B cell (primary cell): ENCODE measurements around the gene ABR. TPM values are rescaled to one million over a fixed set of nuclear protein-coding genes. Genes with fewer than 3 reads are reported as not detected.

Experiments
- ATAC-seq: fragments of 200-7000 bp; cut with Tn5 transposase; one replicate; pipeline ENCODE4 v1.10.0; 2021; ENCODE audit warnings: low read depth, mild to moderate bottlenecking, moderate number of reproducible peaks, moderate library complexity
- CTCF ChIA-PET: fragments of 350-600 bp; sonication (Branson Sonifier 250); formaldehyde crosslinking; loops from one replicate; lab custom pipeline; 2021; ENCODE audit warnings: antibody characterized with exemption, inconsistent platforms; lab: Charles Lee
- POLR2A ChIA-PET: fragments of 350-600 bp; sonication (Branson Sonifier 250); formaldehyde crosslinking; loops from one replicate; lab custom pipeline; 2021; ENCODE audit warnings: antibody characterized with exemption; lab: Charles Lee
- DNase-seq: peaks from one replicate; pipeline ENCODE4 v3.0.0; 2013
- H2AFZ ChIP-seq: 2 replicates; pipeline ENCODE4 v1.6.1; 2012; ENCODE audit warnings: mild to moderate bottlenecking, low read depth, low read length; ENCODE audit not compliant: insufficient read depth, poor library complexity, severe bottlenecking
- H3K27ac ChIP-seq, 2 donors: 1 replicate in 1 of 2; 2 replicates in 1 of 2; pipeline ENCODE4 v1.5.1; 2012 to 2013; ENCODE audit warnings: low read length in 2 of 2, mild to moderate bottlenecking in 2 of 2, moderate library complexity in 1 of 2
- H3K27me3 ChIP-seq, 4 experiments: fragments of 200-600 bp in 1 of 4; sonication (generic) in 1 of 4; replicated peaks in 1 of 4; 1 replicate in 2 of 4; 2 replicates in 2 of 4; pipeline versions ENCODE4 v1.6.1 to v1.7.0; 2013 to 2016; ENCODE audit warnings: low read length in 3 of 4, mild to moderate bottlenecking in 2 of 4, mixed read lengths in 1 of 4, moderate library complexity in 1 of 4; ENCODE audit not compliant: insufficient read depth in 4 of 4, control insufficient read depth in 3 of 4; ENCODE audit errors: control extremely low read depth in 1 of 4
- H3K36me3 ChIP-seq, 2 experiments: replicated peaks in 1 of 2; 1 replicate in 1 of 2; 2 replicates in 1 of 2; pipeline versions ENCODE4 v1.6.1 to v1.7.1; 2013; ENCODE audit warnings: low read length in 1 of 2; ENCODE audit not compliant: insufficient read depth in 2 of 2, control insufficient read depth in 1 of 2; ENCODE audit errors: control extremely low read depth in 1 of 2, extremely low read depth in 1 of 2
- H3K4me1 ChIP-seq, 2 donors: fragments of 200-600 bp in 1 of 2; sonication (generic) in 1 of 2; 1 replicate in 1 of 2; 2 replicates in 1 of 2; pipeline versions ENCODE4 v1.5.1 to v1.6.1; 2013 to 2017; ENCODE audit warnings: low read length in 2 of 2; ENCODE audit not compliant: control insufficient read depth in 2 of 2, insufficient read depth in 2 of 2
- H3K4me2 ChIP-seq: replicated peaks from 2 replicates; pipeline ENCODE3; 2012; ENCODE audit warnings: mild to moderate bottlenecking, low read depth, low read length; ENCODE audit not compliant: poor library complexity, severe bottlenecking
- H3K4me3 ChIP-seq, 5 experiments: fragments of 200-600 bp in 1 of 5; sonication (generic) in 1 of 5; 1 replicate in 3 of 5; 2 replicates in 2 of 5; pipeline versions ENCODE4 v1.5.1 to v1.7.0; 2011 to 2016; ENCODE audit warnings: low read length in 4 of 5, mild to moderate bottlenecking in 4 of 5, low read depth in 2 of 5, control low read depth in 1 of 5, moderate library complexity in 1 of 5; ENCODE audit not compliant: insufficient read depth in 1 of 5; ENCODE audit errors: control extremely low read depth in 1 of 5, extremely low read depth in 1 of 5
- H3K79me2 ChIP-seq: fragments of 200-600 bp; sonication (generic); one replicate; pipeline ENCODE4 v1.6.0; 2016; ENCODE audit warnings: low read length; ENCODE audit not compliant: control insufficient read depth, insufficient read depth
- H3K9ac ChIP-seq: fragments of 200-600 bp; sonication (generic); 2 replicates; pipeline ENCODE4 v1.6.1; 2017; ENCODE audit warnings: mild to moderate bottlenecking, low read length, moderate library complexity
- H3K9me3 ChIP-seq, 3 donors: one replicate each; pipeline versions ENCODE4 v1.6.1 to v1.7.1; 2013; ENCODE audit warnings: low read length in 2 of 3; ENCODE audit not compliant: control insufficient read depth in 2 of 3, insufficient read depth in 1 of 3; ENCODE audit errors: control extremely low read depth in 1 of 3
- H4K20me1 ChIP-seq: 2 replicates; pipeline ENCODE4 v1.6.0; 2012; ENCODE audit warnings: mild to moderate bottlenecking, low read length; ENCODE audit not compliant: insufficient read depth, control insufficient read depth, poor library complexity, severe bottlenecking
- H3K27ac Mint-ChIP-seq: one replicate; pipeline ENCODE4 v1.8.0; 2021; ENCODE audit warnings: mixed read lengths
- H3K27me3 Mint-ChIP-seq: one replicate; pipeline ENCODE4 v1.8.0; 2021; ENCODE audit warnings: mixed read lengths
- H3K4me1 Mint-ChIP-seq: one replicate; pipeline ENCODE4 v1.8.0; 2021; ENCODE audit warnings: mixed read lengths
- H3K4me3 Mint-ChIP-seq: one replicate; pipeline ENCODE4 v1.8.0; 2021; ENCODE audit warnings: mixed read lengths
- H3K9me3 Mint-ChIP-seq: one replicate; pipeline ENCODE4 v1.8.0; 2022; ENCODE audit warnings: mixed read lengths; ENCODE audit not compliant: insufficient read depth
- CTCF ChIP-seq: fragments of 200-600 bp; IDR thresholded peaks from one replicate; pipeline ENCODE4 v1.8.0; 2022; ENCODE audit warnings: antibody characterized with exemption, mild to moderate bottlenecking
- EZH2 ChIP-seq: IDR thresholded peaks from 2 replicates; pipeline ENCODE4 v1.6.1; 2012; ENCODE audit warnings: borderline replicate concordance, low read depth, mild to moderate bottlenecking, moderate library complexity, low read length; ENCODE audit not compliant: insufficient read depth, poor library complexity, severe bottlenecking
- WGBS: methylation state at CpG from one replicate; pipeline ENCODE4 v1.1.5; 2013; ENCODE audit warnings: missing lambda C conversion rate; ENCODE audit not compliant: insufficient coverage; 5-methylcytosine and 5-hydroxymethylcytosine counted together
- intact Hi-C: fragments of 100-400 bp; cut with micrococcal nuclease; formaldehyde crosslinking; loops from one replicate; pipeline ENCODE4 v1.10.0; 2022
- polyA plus RNA-seq: library from polyadenylated mRNA; depleted of rRNA; stranded (reverse); fragments of >200 nt; gene quantifications from 2 replicates; pipeline ENCODE4 v1.2.3, GENCODE V29; 2012
- total RNA-seq, 2 donors: library from RNA; stranded (reverse); fragments of 120-200 nt in 1 of 2; gene quantifications; 1 replicate in 1 of 2; 2 replicates in 1 of 2; pipeline versions ENCODE4 v1.2.3 to v1.2.4, GENCODE V29; 2013 to 2022

ABR gene
- total and polyA plus RNA-seq, 2 donors (not counting 1 experiment from before 2014, with no cell fraction given): 79.8 to 262 TPM

- ATAC-seq: no peak
- DNase-seq: no peak
- Mint-ChIP-seq H3K4me1 (peaks cover 5% of the 10 kb centered on the region), H3K4me3 (no peak overlapping the region), H3K9me3 (no peaks in the 10 kb centered on the region), H3K27ac (no peak overlapping the region), H3K27me3 (no peaks in the 10 kb centered on the region)
- Histone ChIP-seq H3K36me3 (peaks cover 7 to 76% of the 10 kb centered on the region in 2 experiments), H3K27me3 (no peaks in the 10 kb centered on the region), H2AFZ (no peak overlapping the region), H4K20me1 (peaks cover 21% of the 10 kb centered on the region), H3K27ac (no peak overlapping the region), H3K9me3 (no peaks in the 10 kb centered on the region), H3K4me1 (peaks cover 0 to 1% of the 10 kb centered on the region in 2 donors), H3K4me2 (no peak overlapping the region), H3K4me3 (no peak overlapping the region), H3K79me2 (peaks cover 1% of the 10 kb centered on the region), H3K9ac (no peak overlapping the region)
- intact Hi-C loops: no loop called here
- TF ChIP-seq CTCF: no peak
- TF ChIP-seq EZH2: no peak
- 100% methylated on average over 5 of the region's 5 CpGs for WGBS
- ChIA-PET CTCF (no interaction called here), POLR2A (no interaction called here)
These were observed 176.2 kb downstream of the ABR start for GRCh38 chr17:1003633-1003971.

- H3K27me3 Mint-ChIP-seq: no peaks in the 10 kb centered on the region
- ATAC-seq (no peak), DNase-seq (no peak)
- Histone ChIP-seq H3K4me3 (no peak overlapping the region), H3K4me2 (no peak overlapping the region), H2AFZ (no peak overlapping the region), H3K27ac (no peak overlapping the region), H3K4me1 (peaks cover 5 to 8% of the 10 kb centered on the region in 2 donors), H3K9ac (no peak overlapping the region), H3K9me3 (no peaks in the 10 kb centered on the region), H4K20me1 (peaks cover 27% of the 10 kb centered on the region), H3K79me2 (peaks cover 6% of the 10 kb centered on the region), H3K27me3 (no peaks in the 10 kb centered on the region), H3K36me3 (peaks cover 7 to 72% of the 10 kb centered on the region in 2 experiments)
- no peak overlapping the region for H3K4me3 Mint-ChIP-seq
- no peaks in the 10 kb centered on the region for H3K9me3 Mint-ChIP-seq
- intact Hi-C loops: no loop called here
- ChIA-PET CTCF (no interaction called here), POLR2A (interaction anchor here (0.6 kb wide), 1 partner anchor 99 kb away, joined by 3 read pairs; no protein-coding TSS in a partner anchor)
- WGBS: 87% methylated on average over 17 of the region's 19 CpGs
- no peak for TF ChIP-seq EZH2
- no peak for TF ChIP-seq CTCF
- H3K4me1 Mint-ChIP-seq: peaks cover 11% of the 10 kb centered on the region
- no peak overlapping the region for H3K27ac Mint-ChIP-seq
These were observed 176.8 kb downstream of the ABR start for GRCh38 chr17:1002771-1003555.
